Stomach (tissue), 9 donors: ENCODE results near the gene TMIE. TPM values are rescaled to one million over a fixed set of nuclear protein-coding genes. Genes with fewer than 3 reads are reported as not detected.

Experiments used
- DNase-seq, 2 donors: peaks; one replicate each; pipeline versions ENCODE4 v3.0.0 to v3.0.0-alpha.2; 2013 to 2019
- H3K27ac ChIP-seq, 5 donors: fragments of 200-600 bp in 4 of 5; sonication (generic) in 4 of 5; one replicate each; pipeline ENCODE4 v1.5.1; 2013 to 2019; ENCODE audit warnings: mild to moderate bottlenecking in 1 of 5, moderate library complexity in 1 of 5
- H3K27me3 ChIP-seq, 3 donors: fragments of 200-600 bp; sonication (generic); one replicate each; pipeline ENCODE4 v1.5.1; 2017 to 2019; ENCODE audit warnings: mixed run types in 1 of 3
- H3K36me3 ChIP-seq, 4 donors: fragments of 200-600 bp; sonication (generic); 1 replicate in 3 of 4; 2 replicates in 1 of 4; pipeline ENCODE4 v1.5.1; 2016 to 2019
- H3K4me1 ChIP-seq, 4 donors: fragments of 200-600 bp; sonication (generic); one replicate each; pipeline ENCODE4 v1.5.1; 2016 to 2019
- H3K4me3 ChIP-seq, 4 donors: fragments of 200-600 bp; sonication (generic) in 3 of 4; one replicate each; pipeline ENCODE4 v1.5.1; 2016 to 2019; ENCODE audit warnings: mild to moderate bottlenecking in 1 of 4
- H3K9me3 ChIP-seq, 4 donors: fragments of 200-600 bp; sonication (generic); one replicate each; pipeline ENCODE4 v1.5.1; 2016 to 2019
- EP300 ChIP-seq: sonication (generic); formaldehyde crosslinking; IDR thresholded peaks from one replicate; pipeline ENCODE4 v1.6.1; 2017; ENCODE audit warnings: antibody characterized with exemption
- POLR2A ChIP-seq, 4 donors: fragments of 450-650 bp; IDR thresholded peaks; one replicate each; pipeline ENCODE4 v1.6.1; 2016; ENCODE audit warnings: antibody characterized with exemption in 4 of 4, control low read depth in 2 of 4, mild to moderate bottlenecking in 1 of 4, moderate library complexity in 1 of 4
- POLR2AphosphoS5 ChIP-seq, 3 donors: sonication (generic); formaldehyde crosslinking; IDR thresholded peaks; one replicate each; pipeline ENCODE4 v1.6.1; 2016; ENCODE audit warnings: antibody characterized with exemption in 3 of 3
- WGBS, 5 donors: extraction: QIAGEN DNeasy Blood & Tissue Kit in 3 of 5; methylation state at CpG; one replicate each; pipeline versions ENCODE4 v1.1.5 to v1.1.7; 2013 to 2018; 5-methylcytosine and 5-hydroxymethylcytosine counted together
- intact Hi-C: fragments of 100-400 bp; cut with DNase I; formaldehyde crosslinking; loops from one replicate; pipeline ENCODE4 v1.15.1; 2023; ENCODE audit warnings: low total_unique reads
- polyA plus RNA-seq, 3 donors: library from polyadenylated mRNA; stranded (reverse); fragments of 200-250 nt; gene quantifications; one replicate each; pipeline ENCODE4 v1.2.3, GENCODE V29; 2013
- total RNA-seq, 5 donors: library from RNA; depleted of rRNA; stranded (reverse); fragments of >200 nt; gene quantifications; one replicate each; pipeline versions ENCODE4 v1.1.0 to v1.2.3, GENCODE V29; 2014 to 2016
- TF ChIP-seq, protein P1 (sequence below), 7 experiments: fragments of 450-650 bp in 4 of 7; fragments of 200-600 bp in 3 of 7; sonication (generic) in 3 of 7; IDR thresholded peaks; one replicate each; pipeline ENCODE4 v1.5.1; 2016 to 2019; ENCODE audit warnings: antibody characterized with exemption in 7 of 7, control low read depth in 2 of 7, mild to moderate bottlenecking in 1 of 7
- donor health status: healthy with polysubstance abuse.
- donor health status: Bipolar disorder and iron deficiency.
- donor health status: healthy.

TMIE gene
- total and polyA plus RNA-seq, 8 donors = 0.46 to 1.0 (median 0.55) TPM; not detected in 5

- Histone ChIP-seq H3K27me3 (no peaks in the 10 kb centered on the region), H3K36me3 (no peaks in the 10 kb centered on the region), H3K9me3 (no peaks in the 10 kb centered on the region), H3K4me1 (no peaks in the 10 kb centered on the region), H3K27ac (no peak overlapping the region), H3K4me3 (no peak overlapping the region)
- TF ChIP-seq, protein P1, sequence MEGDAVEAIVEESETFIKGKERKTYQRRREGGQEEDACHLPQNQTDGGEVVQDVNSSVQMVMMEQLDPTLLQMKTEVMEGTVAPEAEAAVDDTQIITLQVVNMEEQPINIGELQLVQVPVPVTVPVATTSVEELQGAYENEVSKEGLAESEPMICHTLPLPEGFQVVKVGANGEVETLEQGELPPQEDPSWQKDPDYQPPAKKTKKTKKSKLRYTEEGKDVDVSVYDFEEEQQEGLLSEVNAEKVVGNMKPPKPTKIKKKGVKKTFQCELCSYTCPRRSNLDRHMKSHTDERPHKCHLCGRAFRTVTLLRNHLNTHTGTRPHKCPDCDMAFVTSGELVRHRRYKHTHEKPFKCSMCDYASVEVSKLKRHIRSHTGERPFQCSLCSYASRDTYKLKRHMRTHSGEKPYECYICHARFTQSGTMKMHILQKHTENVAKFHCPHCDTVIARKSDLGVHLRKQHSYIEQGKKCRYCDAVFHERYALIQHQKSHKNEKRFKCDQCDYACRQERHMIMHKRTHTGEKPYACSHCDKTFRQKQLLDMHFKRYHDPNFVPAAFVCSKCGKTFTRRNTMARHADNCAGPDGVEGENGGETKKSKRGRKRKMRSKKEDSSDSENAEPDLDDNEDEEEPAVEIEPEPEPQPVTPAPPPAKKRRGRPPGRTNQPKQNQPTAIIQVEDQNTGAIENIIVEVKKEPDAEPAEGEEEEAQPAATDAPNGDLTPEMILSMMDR (IDR thresholded peaks at IDR 0.05) = no peak
- TF ChIP-seq POLR2A (IDR thresholded peaks at IDR 0.05) (no peak), POLR2AphosphoS5 (IDR thresholded peaks at IDR 0.05) (no peak), EP300 (no peak)
- WGBS, 5 donors = 86 to 91% (median 90%) methylated on average over 5 to 6 of the region's 6 CpGs
- no peak for DNase-seq
- intact Hi-C loops = no loop called here
Observed at GRCh38 chr3:46710671-46711295, 9.6 kb downstream of the TMIE start.

- WGBS, 5 donors = 87 to 100% (median 94%) methylated on average over 2 of the region's 2 CpGs
- H3K4me1 ChIP-seq = no peaks in the 10 kb centered on the region
- DNase-seq = no peak
- no peak overlapping the region for H3K4me3 ChIP-seq
- H3K36me3 ChIP-seq = no peaks in the 10 kb centered on the region
- H3K9me3 ChIP-seq = no peaks in the 10 kb centered on the region
- no peak overlapping the region for H3K27ac ChIP-seq
- intact Hi-C loops = no loop called here
- no peaks in the 10 kb centered on the region for H3K27me3 ChIP-seq
- TF ChIP-seq POLR2AphosphoS5 (IDR thresholded peaks at IDR 0.05) (no peak), POLR2A (IDR thresholded peaks at IDR 0.05) (no peak)
Observed at GRCh38 chr3:46711305-46711704, 10.1 kb downstream of the TMIE start.

DNA sequence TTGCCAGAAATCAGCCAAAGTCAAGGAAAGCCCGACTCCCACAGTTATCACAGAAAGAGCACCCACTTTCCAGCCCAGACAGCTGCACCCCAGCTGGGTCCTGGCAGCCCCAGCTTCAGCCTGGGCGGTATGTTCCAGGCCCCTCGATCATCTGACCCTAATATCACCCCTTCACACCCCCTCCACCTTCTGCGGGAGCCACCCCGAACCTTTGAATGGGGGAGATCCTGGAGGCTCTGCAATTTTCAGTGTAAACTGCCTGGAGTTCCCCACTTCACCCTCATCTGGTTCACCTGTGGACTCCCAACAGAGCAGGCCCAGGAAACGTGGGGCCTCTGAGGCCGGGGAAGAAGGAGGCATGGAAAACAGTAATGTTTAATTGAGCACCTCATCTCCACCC, 10.6 kb downstream of the TMIE start:
- TF ChIP-seq POLR2AphosphoS5 (IDR thresholded peaks at IDR 0.05) (no peak), POLR2A (IDR thresholded peaks at IDR 0.05) (no peak)
- TF ChIP-seq, protein P1 (IDR thresholded peaks at IDR 0.05) = no peak
- Histone ChIP-seq H3K36me3 (no peaks in the 10 kb centered on the region), H3K27ac (no peak overlapping the region), H3K27me3 (peaks cover 0 to under 1% (median under 1%) of the 10 kb centered on the region in 3 donors), H3K4me1 (no peaks in the 10 kb centered on the region), H3K9me3 (no peaks in the 10 kb centered on the region), H3K4me3 (no peak overlapping the region)
- intact Hi-C loops = no loop called here
- WGBS, 5 donors = 79 to 92% (median 86%) methylated on average over 7 of the region's 7 CpGs
- no peak for DNase-seq

DNA sequence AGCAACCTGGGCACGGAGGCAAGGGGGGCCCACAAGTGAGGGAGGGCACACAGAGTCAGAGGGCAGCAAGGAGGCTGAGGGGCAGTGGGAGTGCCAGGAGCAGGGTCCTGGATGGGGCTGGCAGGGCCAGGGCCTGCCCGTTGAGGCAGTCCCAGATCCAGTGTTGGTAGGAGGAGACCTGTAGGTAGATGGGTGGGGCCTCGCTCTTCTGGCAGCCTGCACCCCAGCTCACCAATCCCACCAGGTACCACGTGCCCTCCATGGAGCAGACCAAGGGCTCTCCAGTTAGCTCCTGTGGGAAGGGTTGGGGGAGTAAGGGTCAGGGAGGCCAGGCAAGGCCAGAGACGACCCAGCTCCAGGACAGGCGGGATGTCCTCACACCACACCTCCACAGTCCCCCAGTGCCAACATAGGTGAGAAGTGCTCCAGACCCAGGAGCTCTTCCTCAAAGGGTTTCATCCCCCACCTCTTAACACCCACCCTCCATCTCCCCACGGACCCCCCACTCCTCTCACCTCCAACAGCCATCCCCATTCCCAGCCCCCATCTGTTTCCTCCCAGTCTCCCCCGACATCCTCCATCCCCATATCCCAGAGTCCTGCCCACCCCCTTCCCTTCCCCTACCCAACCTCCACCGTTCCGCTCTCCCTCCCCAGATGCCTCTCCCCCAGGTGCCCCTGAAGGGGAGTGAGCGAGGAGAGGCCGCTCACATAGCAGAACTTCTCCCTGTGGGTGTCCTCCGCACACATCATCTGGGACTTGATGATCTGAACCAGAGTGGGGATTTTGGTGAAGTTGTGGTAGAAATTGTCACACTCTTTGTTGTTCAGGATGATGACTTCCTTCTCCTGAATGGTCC, 11.2 kb downstream of the TMIE start:
- Histone ChIP-seq H3K4me1 (no peaks in the 10 kb centered on the region), H3K27me3 (peaks cover 0 to 7% (median 7%) of the 10 kb centered on the region in 3 donors), H3K4me3 (no peak overlapping the region), H3K36me3 (no peaks in the 10 kb centered on the region), H3K27ac (no peak overlapping the region), H3K9me3 (no peaks in the 10 kb centered on the region)
- intact Hi-C loops = no loop called here
- 82 to 86% (median 84%) methylated on average over 11 to 13 of the region's 13 CpGs for WGBS, 5 donors
- no peak for DNase-seq
- TF ChIP-seq POLR2AphosphoS5 (IDR thresholded peaks at IDR 0.05) (no peak), EP300 (no peak), POLR2A (IDR thresholded peaks at IDR 0.05) (no peak)
- TF ChIP-seq, protein P1 (IDR thresholded peaks at IDR 0.05) = no peak
